Measurements from ENCODE around the gene HSD17B11.
"Not testable (repeated sequence)": the region's sequence is repeated elsewhere in the genome, so short reads cannot be mapped to it uniquely, and the experiment has no call there.

Gene HSD17B11

GRCh38 chr4:87390055-87390454, 933 bp downstream of the HSD17B11 start:
- not testable (repeated sequence) for H3K27me3 Mint-ChIP-seq, H3K9me3 Mint-ChIP-seq
- Mint-ChIP-seq H3K36me3 (ENCODE audit: low read depth) (peaks cover 12% of the 10 kb centered on the region), H3K4me1 (ENCODE audit: low read depth) (peaks cover 46% of the 10 kb centered on the region), H3K27ac (peak overlapping the region; percentile 90), H3K4me3 (peak overlapping the region; percentile 96)

- Mint-ChIP-seq H3K4me1 (ENCODE audit: low read depth) (peaks cover 51% of the 10 kb centered on the region), H3K27ac (peak overlapping the region; percentile 55), H3K36me3 (ENCODE audit: low read depth) (peaks cover 17% of the 10 kb centered on the region), H3K27me3 (no peaks in the 10 kb centered on the region), H3K9me3 (peaks cover 4% of the 10 kb centered on the region), H3K4me3 (peak overlapping the region; percentile 66)
Measured at GRCh38 chr4:87388901-87389300, 2.1 kb downstream of the HSD17B11 start.

GRCh38 chr4:87387237-87387636, 3.8 kb downstream of the HSD17B11 start:
- peaks cover 4% of the 10 kb centered on the region for H3K9me3 Mint-ChIP-seq
- no peak overlapping the region for H3K4me3 Mint-ChIP-seq
- H3K27ac Mint-ChIP-seq = no peak overlapping the region
- peaks cover 21% of the 10 kb centered on the region for H3K36me3 Mint-ChIP-seq (ENCODE audit: low read depth)
- H3K27me3 Mint-ChIP-seq = no peaks in the 10 kb centered on the region
- peaks cover 65% of the 10 kb centered on the region for H3K4me1 Mint-ChIP-seq (ENCODE audit: low read depth)

- peaks cover 25% of the 10 kb centered on the region for H3K36me3 Mint-ChIP-seq (ENCODE audit: low read depth)
- not testable (repeated sequence) for H3K27ac Mint-ChIP-seq, H3K4me3 Mint-ChIP-seq, H3K27me3 Mint-ChIP-seq, H3K9me3 Mint-ChIP-seq
- H3K4me1 Mint-ChIP-seq (ENCODE audit: low read depth) = peaks cover 58% of the 10 kb centered on the region
Measured at GRCh38 chr4:87384466-87385132, 6.4 kb downstream of the HSD17B11 start.

GRCh38 chr4:87382931-87383330, 8.1 kb downstream of the HSD17B11 start:
- Mint-ChIP-seq H3K4me3 (no peak overlapping the region), H3K27ac (no peak overlapping the region), H3K9me3 (peaks cover 4% of the 10 kb centered on the region), H3K36me3 (ENCODE audit: low read depth) (peaks cover 25% of the 10 kb centered on the region), H3K27me3 (no peaks in the 10 kb centered on the region), H3K4me1 (ENCODE audit: low read depth) (peaks cover 44% of the 10 kb centered on the region)

- H3K27me3 Mint-ChIP-seq = no peaks in the 10 kb centered on the region
- no peak overlapping the region for H3K27ac Mint-ChIP-seq
- H3K4me3 Mint-ChIP-seq = no peak overlapping the region
- H3K36me3 Mint-ChIP-seq (ENCODE audit: low read depth) = peaks cover 25% of the 10 kb centered on the region
- peaks cover 37% of the 10 kb centered on the region for H3K4me1 Mint-ChIP-seq (ENCODE audit: low read depth)
- peaks cover 4% of the 10 kb centered on the region for H3K9me3 Mint-ChIP-seq
Measured at GRCh38 chr4:87382116-87382515, 8.9 kb downstream of the HSD17B11 start.

GRCh38 chr4:87377816-87378215, 13.2 kb downstream of the HSD17B11 start:
- Mint-ChIP-seq H3K9me3 (no peaks in the 10 kb centered on the region), H3K4me1 (ENCODE audit: low read depth) (peaks cover 3% of the 10 kb centered on the region), H3K27me3 (no peaks in the 10 kb centered on the region), H3K36me3 (ENCODE audit: low read depth) (peaks cover 11% of the 10 kb centered on the region), H3K4me3 (no peak overlapping the region), H3K27ac (no peak overlapping the region)

- Mint-ChIP-seq H3K9me3 (no peaks in the 10 kb centered on the region), H3K4me1 (ENCODE audit: low read depth) (no peaks in the 10 kb centered on the region), H3K36me3 (ENCODE audit: low read depth) (peaks cover 20% of the 10 kb centered on the region), H3K4me3 (no peak overlapping the region), H3K27ac (no peak overlapping the region), H3K27me3 (no peaks in the 10 kb centered on the region)
Measured at GRCh38 chr4:87375719-87376291, 15.2 kb downstream of the HSD17B11 start.

- Mint-ChIP-seq H3K4me3 (no peak overlapping the region), H3K9me3 (no peaks in the 10 kb centered on the region), H3K36me3 (ENCODE audit: low read depth) (peaks cover 38% of the 10 kb centered on the region)
Measured at GRCh38 chr4:87370068-87370467, 20.9 kb downstream of the HSD17B11 start.

GRCh38 chr4:87366521-87367162, 24.3 kb downstream of the HSD17B11 start:
- Mint-ChIP-seq H3K27ac (no peak overlapping the region), H3K36me3 (ENCODE audit: low read depth) (peaks cover 29% of the 10 kb centered on the region), H3K4me1 (ENCODE audit: low read depth) (no peaks in the 10 kb centered on the region), H3K9me3 (no peaks in the 10 kb centered on the region), H3K4me3 (no peak overlapping the region), H3K27me3 (no peaks in the 10 kb centered on the region)

More at GRCh38 chr4:87370068-87370467, 20.9 kb downstream of the HSD17B11 start:
- Mint-ChIP-seq H3K27ac (no peak overlapping the region), H3K4me1 (ENCODE audit: low read depth) (no peaks in the 10 kb centered on the region), H3K27me3 (no peaks in the 10 kb centered on the region)

- H3K4me3 Mint-ChIP-seq = no peak overlapping the region
- H3K4me1 Mint-ChIP-seq (ENCODE audit: low read depth) = no peaks in the 10 kb centered on the region
- H3K27me3 Mint-ChIP-seq = no peaks in the 10 kb centered on the region
- no peak overlapping the region for H3K27ac Mint-ChIP-seq
- peaks cover 22% of the 10 kb centered on the region for H3K36me3 Mint-ChIP-seq (ENCODE audit: low read depth)
- no peaks in the 10 kb centered on the region for H3K9me3 Mint-ChIP-seq
Measured at GRCh38 chr4:87365348-87365747, 25.6 kb downstream of the HSD17B11 start.

- peaks cover 21% of the 10 kb centered on the region for H3K36me3 Mint-ChIP-seq (ENCODE audit: low read depth)
- H3K4me3 Mint-ChIP-seq = no peak overlapping the region
- no peaks in the 10 kb centered on the region for H3K4me1 Mint-ChIP-seq (ENCODE audit: low read depth)
- H3K27me3 Mint-ChIP-seq = no peaks in the 10 kb centered on the region
- no peaks in the 10 kb centered on the region for H3K9me3 Mint-ChIP-seq
- no peak overlapping the region for H3K27ac Mint-ChIP-seq
Measured at GRCh38 chr4:87363552-87363951, 27.4 kb downstream of the HSD17B11 start.

GRCh38 chr4:87360338-87360935, 30.6 kb downstream of the HSD17B11 start:
- H3K27ac Mint-ChIP-seq = no peak overlapping the region
- no peaks in the 10 kb centered on the region for H3K27me3 Mint-ChIP-seq
- no peak overlapping the region for H3K4me3 Mint-ChIP-seq
- H3K36me3 Mint-ChIP-seq (ENCODE audit: low read depth) = peaks cover 17% of the 10 kb centered on the region
- H3K9me3 Mint-ChIP-seq = no peaks in the 10 kb centered on the region
- no peaks in the 10 kb centered on the region for H3K4me1 Mint-ChIP-seq (ENCODE audit: low read depth)

- H3K4me1 Mint-ChIP-seq (ENCODE audit: low read depth) = no peaks in the 10 kb centered on the region
- no peaks in the 10 kb centered on the region for H3K27me3 Mint-ChIP-seq
- H3K4me3 Mint-ChIP-seq = no peak overlapping the region
- H3K9me3 Mint-ChIP-seq = no peaks in the 10 kb centered on the region
- peaks cover 23% of the 10 kb centered on the region for H3K36me3 Mint-ChIP-seq (ENCODE audit: low read depth)
- no peak overlapping the region for H3K27ac Mint-ChIP-seq
Measured at GRCh38 chr4:87359258-87359657, 31.7 kb downstream of the HSD17B11 start.

- Mint-ChIP-seq H3K4me1 (ENCODE audit: low read depth) (no peaks in the 10 kb centered on the region), H3K27ac (no peak overlapping the region), H3K4me3 (no peak overlapping the region), H3K27me3 (no peaks in the 10 kb centered on the region), H3K36me3 (ENCODE audit: low read depth) (peaks cover 30% of the 10 kb centered on the region), H3K9me3 (no peaks in the 10 kb centered on the region)
Measured at GRCh38 chr4:87356832-87357526, 34.0 kb downstream of the HSD17B11 start.
